HL-60 (cell line): ENCODE results near the gene CBFA2T2.

ENCODE experiments used
- GABPA ChIP-seq: IDR thresholded peaks from 2 replicates; pipeline ENCODE4 v1.6.1; 2012; ENCODE audit warnings: low read depth
- TF ChIP-seq, protein P1 (sequence below): IDR thresholded peaks from one replicate; pipeline ENCODE4 v1.5.1; 2011; ENCODE audit warnings: low read length, control low read depth, inconsistent platforms; ENCODE audit not compliant: insufficient read depth

DNA sequence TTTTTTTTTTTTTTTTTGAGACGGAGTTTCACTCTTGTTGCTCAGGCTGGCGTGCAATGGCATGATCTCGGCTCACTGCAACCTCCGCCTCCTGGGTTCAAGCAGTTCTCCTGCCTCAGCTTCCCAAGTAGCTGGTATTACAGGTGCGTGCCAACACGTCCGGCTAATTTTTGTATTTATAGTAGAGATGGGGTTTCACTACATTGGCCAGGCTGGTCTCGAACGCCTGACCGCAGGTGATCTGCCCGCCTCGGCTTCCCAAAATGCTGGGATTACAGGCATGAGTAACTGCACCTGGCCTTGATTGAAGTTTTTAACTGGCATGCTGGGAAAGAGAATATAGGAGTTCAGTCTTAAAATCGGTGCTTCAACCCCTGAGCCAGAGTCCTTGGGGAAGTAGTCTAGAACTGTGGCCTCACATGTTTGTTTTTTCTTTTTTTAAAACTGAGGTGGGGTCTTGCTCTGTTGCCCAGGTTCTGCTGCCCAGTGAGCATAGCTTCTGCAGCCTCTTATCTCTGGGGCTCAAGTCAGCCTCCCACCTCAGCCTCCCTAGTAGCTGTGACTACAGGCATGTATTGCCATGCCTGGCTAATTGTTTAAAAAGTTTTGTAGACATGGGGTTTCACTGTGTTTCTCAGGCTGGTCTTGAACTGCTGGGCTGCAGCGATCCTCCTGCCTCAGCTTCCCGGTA, 3.3 kb downstream of the CBFA2T2 start:
- TF ChIP-seq, protein P1, sequence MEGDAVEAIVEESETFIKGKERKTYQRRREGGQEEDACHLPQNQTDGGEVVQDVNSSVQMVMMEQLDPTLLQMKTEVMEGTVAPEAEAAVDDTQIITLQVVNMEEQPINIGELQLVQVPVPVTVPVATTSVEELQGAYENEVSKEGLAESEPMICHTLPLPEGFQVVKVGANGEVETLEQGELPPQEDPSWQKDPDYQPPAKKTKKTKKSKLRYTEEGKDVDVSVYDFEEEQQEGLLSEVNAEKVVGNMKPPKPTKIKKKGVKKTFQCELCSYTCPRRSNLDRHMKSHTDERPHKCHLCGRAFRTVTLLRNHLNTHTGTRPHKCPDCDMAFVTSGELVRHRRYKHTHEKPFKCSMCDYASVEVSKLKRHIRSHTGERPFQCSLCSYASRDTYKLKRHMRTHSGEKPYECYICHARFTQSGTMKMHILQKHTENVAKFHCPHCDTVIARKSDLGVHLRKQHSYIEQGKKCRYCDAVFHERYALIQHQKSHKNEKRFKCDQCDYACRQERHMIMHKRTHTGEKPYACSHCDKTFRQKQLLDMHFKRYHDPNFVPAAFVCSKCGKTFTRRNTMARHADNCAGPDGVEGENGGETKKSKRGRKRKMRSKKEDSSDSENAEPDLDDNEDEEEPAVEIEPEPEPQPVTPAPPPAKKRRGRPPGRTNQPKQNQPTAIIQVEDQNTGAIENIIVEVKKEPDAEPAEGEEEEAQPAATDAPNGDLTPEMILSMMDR = no peak
- no peak for TF ChIP-seq GABPA
